Activated B cell treated with CpG ODN at 0.5 μM for 24 hours (primary cell): Measurements from ENCODE around the gene UGT8. TPM values are rescaled to one million over a fixed set of nuclear protein-coding genes. Genes with fewer than 3 reads are reported as not detected.

Experiments used
- ATAC-seq: fragments of 200-7000 bp; cut with Tn5 transposase; one replicate; pipeline ENCODE4 v1.10.0; 2021; ENCODE audit warnings: low read depth, mild to moderate bottlenecking, moderate library complexity
- CTCF ChIA-PET: fragments of 350-600 bp; sonication (Branson Sonifier 250); formaldehyde crosslinking; loops from one replicate; lab custom pipeline; 2021; ENCODE audit warnings: antibody characterized with exemption; lab: Charles Lee
- POLR2A ChIA-PET: fragments of 350-600 bp; sonication (Branson Sonifier 250); formaldehyde crosslinking; loops from one replicate; lab custom pipeline; 2021; ENCODE audit warnings: antibody characterized with exemption; lab: Charles Lee
- DNase-seq: peaks from one replicate; pipeline ENCODE4 v3.0.0; 2022
- H3K27ac Mint-ChIP-seq: one replicate; pipeline ENCODE4 v1.8.0; 2020; ENCODE audit warnings: mixed read lengths
- H3K27me3 Mint-ChIP-seq: one replicate; pipeline ENCODE4 v1.8.0; 2021; ENCODE audit warnings: mixed read lengths
- H3K36me3 Mint-ChIP-seq: one replicate; pipeline ENCODE4 v1.8.0; 2021; ENCODE audit warnings: low read depth, mixed read lengths
- H3K4me1 Mint-ChIP-seq: one replicate; pipeline ENCODE4 v1.8.0; 2021; ENCODE audit warnings: mixed read lengths
- H3K4me3 Mint-ChIP-seq: one replicate; pipeline ENCODE4 v1.8.0; 2020; ENCODE audit warnings: mild to moderate bottlenecking, mixed read lengths
- H3K9me3 Mint-ChIP-seq: one replicate; pipeline ENCODE4 v1.8.0; 2020; ENCODE audit warnings: mixed read lengths
- intact Hi-C: fragments of 100-400 bp; cut with micrococcal nuclease; formaldehyde crosslinking; loops from one replicate; pipeline ENCODE4 v1.15.1; 2024
- total RNA-seq: library from RNA; stranded (reverse); gene quantifications from 2 replicates; pipeline ENCODE4 v1.2.3, GENCODE V29; 2022
- TF ChIP-seq, protein P1 (sequence below): fragments of 200-600 bp; IDR thresholded peaks from one replicate; pipeline ENCODE4 v1.8.0; 2022; ENCODE audit warnings: antibody characterized with exemption, mild to moderate bottlenecking

Gene UGT8
- total RNA-seq, 1 donor from 2014 or later = 20.0 TPM

- Mint-ChIP-seq H3K4me1 (peaks cover 5% of the 10 kb centered on the region), H3K9me3 (no peaks in the 10 kb centered on the region), H3K36me3 (no peaks in the 10 kb centered on the region), H3K4me3 (no peak overlapping the region), H3K27me3 (no peaks in the 10 kb centered on the region), H3K27ac (no peak overlapping the region)
- ChIA-PET CTCF (no interaction called here), POLR2A (no interaction called here)
- intact Hi-C loops = no loop called here
- no peak for DNase-seq
- TF ChIP-seq, protein P1, sequence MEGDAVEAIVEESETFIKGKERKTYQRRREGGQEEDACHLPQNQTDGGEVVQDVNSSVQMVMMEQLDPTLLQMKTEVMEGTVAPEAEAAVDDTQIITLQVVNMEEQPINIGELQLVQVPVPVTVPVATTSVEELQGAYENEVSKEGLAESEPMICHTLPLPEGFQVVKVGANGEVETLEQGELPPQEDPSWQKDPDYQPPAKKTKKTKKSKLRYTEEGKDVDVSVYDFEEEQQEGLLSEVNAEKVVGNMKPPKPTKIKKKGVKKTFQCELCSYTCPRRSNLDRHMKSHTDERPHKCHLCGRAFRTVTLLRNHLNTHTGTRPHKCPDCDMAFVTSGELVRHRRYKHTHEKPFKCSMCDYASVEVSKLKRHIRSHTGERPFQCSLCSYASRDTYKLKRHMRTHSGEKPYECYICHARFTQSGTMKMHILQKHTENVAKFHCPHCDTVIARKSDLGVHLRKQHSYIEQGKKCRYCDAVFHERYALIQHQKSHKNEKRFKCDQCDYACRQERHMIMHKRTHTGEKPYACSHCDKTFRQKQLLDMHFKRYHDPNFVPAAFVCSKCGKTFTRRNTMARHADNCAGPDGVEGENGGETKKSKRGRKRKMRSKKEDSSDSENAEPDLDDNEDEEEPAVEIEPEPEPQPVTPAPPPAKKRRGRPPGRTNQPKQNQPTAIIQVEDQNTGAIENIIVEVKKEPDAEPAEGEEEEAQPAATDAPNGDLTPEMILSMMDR = no peak
- no peak for ATAC-seq
These were observed 5.1 kb upstream of the UGT8 start for GRCh38 chr4:114593526-114593925.

DNA sequence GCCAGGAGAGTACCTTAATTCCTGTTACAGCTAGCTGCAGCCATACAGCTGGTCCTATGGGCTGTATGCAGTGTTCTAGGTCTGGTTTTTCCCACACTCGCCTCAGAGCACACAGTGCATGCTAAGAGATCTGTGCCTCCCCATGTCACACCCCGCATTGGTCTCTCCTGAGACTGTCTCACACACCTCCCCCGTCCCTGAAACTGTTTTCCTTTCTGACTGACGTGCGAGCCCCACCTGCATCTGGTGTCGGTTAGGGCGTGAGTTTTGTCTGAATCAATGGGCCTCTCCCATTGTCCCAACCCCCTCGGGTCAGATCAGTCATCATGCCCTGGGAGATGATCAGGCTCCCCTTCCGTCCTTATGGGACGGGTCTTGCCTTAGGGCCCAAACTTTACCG lies 3.4 kb upstream of the UGT8 start:
- Mint-ChIP-seq H3K27me3 (no peaks in the 10 kb centered on the region), H3K4me3 (no peak overlapping the region), H3K27ac (no peak overlapping the region), H3K36me3 (peaks cover 7% of the 10 kb centered on the region), H3K4me1 (peaks cover 14% of the 10 kb centered on the region), H3K9me3 (no peaks in the 10 kb centered on the region)
- POLR2A ChIA-PET = no interaction called here
- no peak for DNase-seq
- no peak for ATAC-seq
- intact Hi-C loops = no loop called here
- CTCF ChIA-PET = no interaction called here
- TF ChIP-seq, protein P1 = no peak

GRCh38 chr4:114595921-114596320 lies 2.7 kb upstream of the UGT8 start:
- no peak for DNase-seq
- H3K4me3 Mint-ChIP-seq = no peak overlapping the region
- CTCF ChIA-PET = no interaction called here
- POLR2A ChIA-PET = no interaction called here
- no peak for ATAC-seq
- no peaks in the 10 kb centered on the region for H3K9me3 Mint-ChIP-seq
- peaks cover 22% of the 10 kb centered on the region for H3K4me1 Mint-ChIP-seq
- TF ChIP-seq, protein P1 = no peak
- intact Hi-C loops = no loop called here
- H3K27me3 Mint-ChIP-seq = no peaks in the 10 kb centered on the region
- no peak overlapping the region for H3K27ac Mint-ChIP-seq
- peaks cover 7% of the 10 kb centered on the region for H3K36me3 Mint-ChIP-seq

GRCh38 chr4:114597410-114598115 lies 1.0 kb upstream of the UGT8 start:
- no peaks in the 10 kb centered on the region for H3K27me3 Mint-ChIP-seq

More at GRCh38 chr4:114597410-114598115, 1.0 kb upstream of the UGT8 start:
- Mint-ChIP-seq H3K36me3 (peaks cover 7% of the 10 kb centered on the region), H3K27ac (peak overlapping the region; percentile 88), H3K4me3 (peak overlapping the region; percentile 97), H3K4me1 (peaks cover 22% of the 10 kb centered on the region), H3K9me3 (no peaks in the 10 kb centered on the region)
- ChIA-PET CTCF (interaction anchor here (1.4 kb wide), 1 partner anchor 62 kb away, joined by 4 read pairs; no protein-coding TSS in a partner anchor), POLR2A (interaction anchor here (1.2 to 1.4 kb wide), 2 partner anchors 16 to 61 kb away, joined by 3 to 6 read pairs; no protein-coding TSS in a partner anchor)
- ATAC-seq (no peak), DNase-seq (no peak)
- intact Hi-C loops = loop anchor here (1.0 to 2.0 kb wide), 3 partner anchors 35 to 1960 kb away; partner anchors contain the start of gene LARP7
- TF ChIP-seq, protein P1 = no peak
